T47D (cell line): ENCODE results near the gene COL9A3.
A peak's percentile ranks its signal among the peaks of the same experiment; 100 is the strongest.

Experiments used
- DNase-seq, 2 experiments: peaks; one replicate each; pipeline versions ENCODE4 v3.0.0 to v3.0.0-alpha.2; 2011 to 2012; ENCODE audit warnings: low read depth in 1 of 2, low spot score in 1 of 2
- JUND ChIP-seq: IDR thresholded peaks from 2 replicates; pipeline ENCODE4 v1.6.1; 2012; ENCODE audit warnings: low read depth
- in situ Hi-C: cut with HindIII; loops from 2 replicates; pipeline ENCODE4 v1.10.0; 2016; ENCODE audit warnings: low sequenced_read_pairs, low pct_unique_long_range_greater_than_20kb

The COL9A3 gene

GRCh38 chr20:62816884-62817873, at the start of gene COL9A3:
Gene COL9A3, plus strand, starts transcription at chr20:62817050. Its CDS starts 15 bp downstream, at chr20:62817065.
- DNase-seq = no peak
- no peak for TF ChIP-seq JUND
- in situ Hi-C loops = no loop called here

GRCh38 chr20:62768234-62768546, 48.7 kb upstream of the COL9A3 start:
- TF ChIP-seq JUND = no peak
- in situ Hi-C loops = no loop called here

GRCh38 chr20:62768551-62769287, 48.1 kb upstream of the COL9A3 start:
- no peak for TF ChIP-seq JUND
- in situ Hi-C loops = no loop called here
- peak; percentile 80 to 86 for DNase-seq

More at GRCh38 chr20:62768234-62768546, 48.7 kb upstream of the COL9A3 start:
- no peak for DNase-seq

GRCh38 chr20:62769346-62770071, 47.3 kb upstream of the COL9A3 start:
- in situ Hi-C loops = no loop called here
- no peak for DNase-seq
- TF ChIP-seq JUND = no peak

GRCh38 chr20:62770111-62770910, 46.5 kb upstream of the COL9A3 start:
- DNase-seq = no peak
- TF ChIP-seq JUND = no peak
- in situ Hi-C loops = no loop called here

GRCh38 chr20:62770916-62771315, 45.9 kb upstream of the COL9A3 start:
- no peak for DNase-seq
- no peak for TF ChIP-seq JUND
- in situ Hi-C loops = no loop called here

GRCh38 chr20:62771396-62772102, 45.3 kb upstream of the COL9A3 start:
- no peak for TF ChIP-seq JUND
- no peak for DNase-seq
- in situ Hi-C loops = no loop called here

- in situ Hi-C loops = no loop called here
- no peak for DNase-seq
Measured at GRCh38 chr20:62772103-62772611, 44.7 kb upstream of the COL9A3 start.

GRCh38 chr20:62772619-62772989, 44.2 kb upstream of the COL9A3 start:
- no peak for DNase-seq
- in situ Hi-C loops = no loop called here
- TF ChIP-seq JUND = no peak

More at GRCh38 chr20:62772103-62772611, 44.7 kb upstream of the COL9A3 start:
- no peak for TF ChIP-seq JUND

GRCh38 chr20:62772990-62773844, 43.6 kb upstream of the COL9A3 start:
- DNase-seq = peak in 1 of 2 experiments; percentile 66
- no peak for TF ChIP-seq JUND
- in situ Hi-C loops = no loop called here
